OCI-LY3 (cell line): ENCODE data around the gene LYPD6.

ENCODE experiments used
- EZH2phosphoT487 ChIP-seq: fragments of 200-600 bp; shearing (Covaris generic); IDR thresholded peaks from 2 replicates; pipeline ENCODE4 v1.6.1; 2018; ENCODE audit warnings: antibody characterized with exemption, mixed run types, low read depth
- TF ChIP-seq, protein P1 (sequence below): fragments of 200-600, 300-600 bp; sonication (generic); IDR thresholded peaks from 2 replicates; pipeline ENCODE4 v1.5.1; 2014; ENCODE audit warnings: antibody characterized with exemption, low read length, low read depth

DNA sequence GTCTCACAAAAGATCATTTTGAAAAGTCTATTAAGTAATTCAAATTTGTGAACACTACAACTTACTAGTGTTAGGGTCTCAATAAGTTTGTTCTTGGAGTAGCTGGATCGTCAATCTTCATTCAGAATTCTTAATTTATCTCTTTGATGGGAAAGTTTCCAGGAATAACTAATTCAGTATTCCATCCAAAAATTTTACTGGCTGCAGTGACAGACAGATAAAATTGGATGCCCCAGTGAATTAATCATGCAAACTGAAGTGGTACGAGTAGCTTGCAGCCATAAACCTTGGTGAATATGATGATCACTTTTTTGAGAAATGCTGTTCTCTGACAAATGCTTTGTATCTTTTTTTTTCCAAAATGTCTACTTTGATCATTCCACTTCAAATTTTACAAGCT, 112.8 kb downstream of the LYPD6 start:
- TF ChIP-seq, protein P1, sequence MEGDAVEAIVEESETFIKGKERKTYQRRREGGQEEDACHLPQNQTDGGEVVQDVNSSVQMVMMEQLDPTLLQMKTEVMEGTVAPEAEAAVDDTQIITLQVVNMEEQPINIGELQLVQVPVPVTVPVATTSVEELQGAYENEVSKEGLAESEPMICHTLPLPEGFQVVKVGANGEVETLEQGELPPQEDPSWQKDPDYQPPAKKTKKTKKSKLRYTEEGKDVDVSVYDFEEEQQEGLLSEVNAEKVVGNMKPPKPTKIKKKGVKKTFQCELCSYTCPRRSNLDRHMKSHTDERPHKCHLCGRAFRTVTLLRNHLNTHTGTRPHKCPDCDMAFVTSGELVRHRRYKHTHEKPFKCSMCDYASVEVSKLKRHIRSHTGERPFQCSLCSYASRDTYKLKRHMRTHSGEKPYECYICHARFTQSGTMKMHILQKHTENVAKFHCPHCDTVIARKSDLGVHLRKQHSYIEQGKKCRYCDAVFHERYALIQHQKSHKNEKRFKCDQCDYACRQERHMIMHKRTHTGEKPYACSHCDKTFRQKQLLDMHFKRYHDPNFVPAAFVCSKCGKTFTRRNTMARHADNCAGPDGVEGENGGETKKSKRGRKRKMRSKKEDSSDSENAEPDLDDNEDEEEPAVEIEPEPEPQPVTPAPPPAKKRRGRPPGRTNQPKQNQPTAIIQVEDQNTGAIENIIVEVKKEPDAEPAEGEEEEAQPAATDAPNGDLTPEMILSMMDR: no peak
- no peak for TF ChIP-seq EZH2phosphoT487
